T-helper 1 cell treated with Interleukin-12 subunit alpha and Interleukin-12 subunit beta and Interleukin-4 antibody, amounts not matched to agents 30 μg/mL and 1 μg/mL, for 36 hours (primary cell): ENCODE data around the gene WDR27.

Source experiments
- H3K27ac Mint-ChIP-seq: one replicate; pipeline ENCODE4 v1.8.0; 2021; ENCODE audit warnings: mild to moderate bottlenecking, mixed read lengths
- H3K27me3 Mint-ChIP-seq: one replicate; pipeline ENCODE4 v1.8.0; 2021; ENCODE audit warnings: low read depth, mixed read lengths
- H3K36me3 Mint-ChIP-seq: one replicate; pipeline ENCODE4 v1.8.0; 2021; ENCODE audit warnings: low read depth, mixed read lengths
- H3K4me1 Mint-ChIP-seq: one replicate; pipeline ENCODE4 v1.8.0; 2021; ENCODE audit warnings: low read depth, mixed read lengths
- H3K4me3 Mint-ChIP-seq: one replicate; pipeline ENCODE4 v1.8.0; 2021; ENCODE audit warnings: mild to moderate bottlenecking, moderate library complexity, mixed read lengths
- H3K9me3 Mint-ChIP-seq: one replicate; pipeline ENCODE4 v1.8.0; 2021; ENCODE audit warnings: mixed read lengths

Gene WDR27

DNA sequence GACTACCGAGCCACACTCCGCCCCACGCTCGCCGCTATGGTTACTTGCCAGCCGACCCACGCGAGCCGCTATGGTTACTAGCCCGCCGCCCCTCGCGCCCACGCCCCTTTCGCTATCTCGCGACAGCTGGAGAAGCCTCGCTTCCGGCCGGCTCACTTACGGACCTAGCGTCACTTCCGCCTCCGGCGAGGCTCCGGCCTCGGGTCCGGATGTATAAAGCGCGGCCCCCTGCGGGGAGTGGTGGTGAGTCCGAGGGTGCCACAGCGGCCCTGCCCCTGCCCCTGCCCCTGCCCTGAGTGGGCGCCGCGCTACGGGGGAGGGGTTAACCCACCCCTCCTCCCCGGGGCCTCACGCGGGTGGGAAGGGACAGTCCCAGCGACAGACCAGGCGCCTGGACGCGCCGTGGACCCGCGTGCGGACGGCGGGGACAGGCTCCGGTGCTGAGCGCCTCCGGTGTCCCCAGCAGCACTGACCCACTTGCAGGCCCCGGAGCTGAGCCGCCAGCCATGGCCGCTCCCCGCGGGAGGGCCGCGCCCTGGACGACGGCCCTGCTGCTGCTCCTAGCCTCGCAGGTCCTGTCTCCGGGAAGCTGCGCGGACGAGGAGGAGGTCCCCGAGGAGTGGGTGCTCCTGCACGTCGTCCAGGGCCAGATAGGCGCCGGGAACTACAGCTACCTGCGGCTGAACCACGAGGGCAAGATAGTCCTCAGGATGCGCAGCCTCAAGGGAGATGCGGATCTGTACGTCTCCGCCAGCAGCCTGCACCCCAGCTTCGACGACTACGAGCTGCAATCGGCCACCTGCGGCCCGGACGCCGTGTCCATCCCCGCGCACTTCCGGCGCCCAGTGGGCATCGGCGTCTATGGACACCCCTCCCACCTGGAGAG is at the start of gene WDR27, which contains the start of gene C6orf120:
Gene WDR27, minus strand, starts transcription at position 76 of the 886 bp plus-strand sequence. CDS start 13,024 bp downstream, outside the sequence.
Gene C6orf120, plus strand, starts transcription at position 173 of the 886 bp plus-strand sequence. Its CDS starts 334 bp downstream, at position 507.
- H3K27me3 Mint-ChIP-seq: no peaks in the 10 kb centered on the region
- H3K36me3 Mint-ChIP-seq: peaks cover 15% of the 10 kb centered on the region
- peaks cover 33% of the 10 kb centered on the region for H3K4me1 Mint-ChIP-seq
- H3K27ac Mint-ChIP-seq: peak within 1 kb of the TSS; percentile 86
- H3K9me3 Mint-ChIP-seq: peaks cover 2% of the 10 kb centered on the region
- peak within 1 kb of the TSS; percentile 86 for H3K4me3 Mint-ChIP-seq

DNA sequence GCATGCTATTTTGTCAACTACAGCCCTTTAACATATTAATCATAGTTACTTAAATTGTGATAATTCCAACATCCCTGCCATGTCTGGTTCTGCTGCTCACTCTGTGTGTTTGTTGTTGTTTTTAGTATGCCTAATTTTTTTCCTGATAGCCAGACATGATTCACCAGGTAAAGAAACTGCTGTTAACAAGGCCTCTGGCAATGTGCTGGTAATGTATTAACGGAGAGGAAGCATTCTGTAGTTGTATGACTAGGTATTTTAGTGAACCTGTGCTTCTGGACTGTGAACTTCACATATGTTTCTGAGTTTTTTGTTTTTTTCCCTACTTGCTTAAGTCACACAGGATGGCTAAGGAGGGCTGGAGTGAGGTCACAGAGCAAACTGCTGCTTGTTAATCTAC is 44.7 kb upstream of the WDR27 start:
- Mint-ChIP-seq H3K4me1 (peaks cover 11% of the 10 kb centered on the region), H3K27ac (no peak overlapping the region), H3K27me3 (peaks cover 22% of the 10 kb centered on the region), H3K9me3 (peaks cover 5% of the 10 kb centered on the region), H3K4me3 (no peak overlapping the region), H3K36me3 (peaks cover 13% of the 10 kb centered on the region)

DNA sequence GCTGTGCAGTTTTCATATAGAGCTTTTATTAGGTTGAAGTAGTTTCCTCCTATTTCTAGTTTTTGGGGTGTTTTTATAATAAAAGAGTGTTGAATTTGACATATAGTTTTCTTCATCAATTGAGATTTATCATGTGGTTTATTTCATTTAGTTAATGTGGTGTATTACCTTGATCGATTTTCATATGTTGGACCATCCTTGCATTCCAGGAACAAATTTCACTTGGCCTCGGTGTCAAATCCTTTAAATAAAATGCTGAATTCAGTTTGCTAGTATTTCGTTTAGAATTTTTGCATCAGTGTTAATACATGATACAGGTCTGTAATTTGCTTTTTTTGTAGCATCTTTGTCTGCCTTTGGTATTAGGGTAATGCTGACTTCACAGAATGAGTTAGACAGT is 43.6 kb upstream of the WDR27 start:
- Mint-ChIP-seq H3K36me3 (peaks cover 9% of the 10 kb centered on the region), H3K4me3 (no peak overlapping the region), H3K27ac (no peak overlapping the region), H3K4me1 (peaks cover 8% of the 10 kb centered on the region), H3K27me3 (peaks cover 22% of the 10 kb centered on the region), H3K9me3 (peaks cover 5% of the 10 kb centered on the region)

- peaks cover 5% of the 10 kb centered on the region for H3K9me3 Mint-ChIP-seq
- H3K27me3 Mint-ChIP-seq: peaks cover 20% of the 10 kb centered on the region
- no peak overlapping the region for H3K4me3 Mint-ChIP-seq
- H3K36me3 Mint-ChIP-seq: no peaks in the 10 kb centered on the region
- H3K4me1 Mint-ChIP-seq: no peaks in the 10 kb centered on the region
- H3K27ac Mint-ChIP-seq: no peak overlapping the region
Observed at GRCh38 chr6:169741344-169741743, 39.5 kb upstream of the WDR27 start.

DNA sequence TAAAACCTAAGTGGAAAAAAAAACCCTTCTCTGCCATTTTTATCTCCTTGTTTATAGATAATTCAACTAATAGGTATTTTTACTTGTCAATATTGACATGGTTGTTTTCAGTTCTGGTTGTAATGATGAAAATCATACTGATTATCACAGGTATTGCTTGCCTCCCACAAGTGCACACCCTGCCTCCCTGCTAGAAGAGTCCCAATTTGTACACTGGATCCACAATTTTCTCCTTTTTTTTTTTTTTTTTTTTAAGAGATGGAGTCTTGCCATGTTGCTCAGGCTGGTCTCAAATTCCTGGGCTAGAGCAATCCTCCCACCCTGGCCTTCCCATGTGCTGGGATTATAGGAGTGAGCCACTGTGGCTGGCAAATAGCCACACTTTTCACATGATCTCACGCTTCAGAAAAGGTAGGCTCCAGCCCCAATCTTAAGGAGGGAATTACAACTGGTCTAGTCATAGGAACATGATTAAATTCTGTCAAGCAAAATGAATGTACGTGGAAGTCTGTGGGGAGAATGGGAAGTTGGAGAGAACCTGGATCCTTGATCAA is 37.2 kb upstream of the WDR27 start:
- Mint-ChIP-seq H3K4me1 (no peaks in the 10 kb centered on the region), H3K27me3 (peaks cover 30% of the 10 kb centered on the region), H3K27ac (no peak overlapping the region), H3K9me3 (no peaks in the 10 kb centered on the region), H3K4me3 (no peak overlapping the region), H3K36me3 (no peaks in the 10 kb centered on the region)

DNA sequence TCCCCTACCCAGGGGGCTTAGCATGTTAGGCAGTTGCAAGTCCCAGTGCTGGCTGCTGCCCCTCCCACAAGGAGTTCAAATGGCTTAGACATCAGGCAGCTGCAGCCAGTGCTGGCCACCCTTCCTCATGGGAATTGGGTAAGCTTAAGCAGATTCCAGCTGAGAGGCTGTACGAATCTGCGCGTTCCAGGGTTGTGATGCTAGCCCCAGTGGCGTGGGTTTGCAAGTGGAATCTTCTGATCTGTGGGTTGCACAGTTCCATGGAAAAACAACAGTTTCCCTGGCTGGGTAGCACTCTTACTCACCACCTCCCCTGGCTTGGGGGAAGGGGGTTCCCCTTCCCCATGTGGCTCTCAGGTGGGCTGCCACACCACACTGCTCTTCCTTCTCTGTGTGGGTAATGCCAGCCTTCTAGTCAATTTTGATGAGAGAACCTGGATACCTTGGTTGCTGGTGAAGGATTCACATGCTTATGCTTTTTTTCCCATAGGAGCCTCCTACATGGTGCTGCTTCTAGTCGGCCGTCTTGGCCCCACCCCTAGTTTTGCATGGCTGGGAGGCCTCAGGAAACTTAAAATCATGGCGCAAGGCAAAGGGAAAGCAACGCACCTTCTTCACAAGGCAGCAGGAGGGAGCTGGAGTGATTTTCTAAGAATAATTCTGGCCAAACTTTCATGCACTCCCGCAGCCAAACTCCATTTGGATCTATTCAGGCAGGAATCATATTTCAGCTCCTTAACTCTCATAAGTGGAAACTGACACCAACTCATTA is 36.6 kb upstream of the WDR27 start:
- Mint-ChIP-seq H3K36me3 (no peaks in the 10 kb centered on the region), H3K4me3 (no peak overlapping the region), H3K27me3 (peaks cover 35% of the 10 kb centered on the region), H3K27ac (no peak overlapping the region), H3K4me1 (no peaks in the 10 kb centered on the region), H3K9me3 (no peaks in the 10 kb centered on the region)

- H3K27ac Mint-ChIP-seq: no peak overlapping the region
- H3K9me3 Mint-ChIP-seq: no peaks in the 10 kb centered on the region
- H3K27me3 Mint-ChIP-seq: peaks cover 41% of the 10 kb centered on the region
- peaks cover 8% of the 10 kb centered on the region for H3K4me1 Mint-ChIP-seq
- no peak overlapping the region for H3K4me3 Mint-ChIP-seq
- no peaks in the 10 kb centered on the region for H3K36me3 Mint-ChIP-seq
Observed at GRCh38 chr6:169729961-169730360, 28.1 kb upstream of the WDR27 start.

DNA sequence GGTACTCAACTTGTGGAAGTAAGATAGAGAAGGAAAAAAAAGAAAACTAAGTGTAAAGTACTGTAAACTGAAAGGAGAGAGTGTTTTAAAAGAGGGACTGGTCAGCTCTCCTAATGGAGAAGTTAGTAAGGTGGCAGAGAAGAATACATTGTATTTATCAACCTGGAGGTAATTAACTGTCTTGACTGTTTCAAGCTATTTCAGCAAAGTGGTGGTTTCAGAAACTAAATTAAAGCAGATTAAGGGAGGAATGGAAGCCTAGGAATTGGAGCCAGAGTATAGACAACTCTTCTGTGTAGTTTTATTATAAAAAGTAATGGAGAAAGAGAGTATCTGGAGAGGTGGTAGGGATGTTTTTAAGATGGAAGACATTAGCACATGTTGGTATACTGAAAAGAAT is 25.1 kb upstream of the WDR27 start:
- Mint-ChIP-seq H3K27me3 (peaks cover 14% of the 10 kb centered on the region), H3K4me3 (no peak overlapping the region), H3K4me1 (peaks cover 12% of the 10 kb centered on the region), H3K27ac (no peak overlapping the region), H3K9me3 (no peaks in the 10 kb centered on the region), H3K36me3 (no peaks in the 10 kb centered on the region)

DNA sequence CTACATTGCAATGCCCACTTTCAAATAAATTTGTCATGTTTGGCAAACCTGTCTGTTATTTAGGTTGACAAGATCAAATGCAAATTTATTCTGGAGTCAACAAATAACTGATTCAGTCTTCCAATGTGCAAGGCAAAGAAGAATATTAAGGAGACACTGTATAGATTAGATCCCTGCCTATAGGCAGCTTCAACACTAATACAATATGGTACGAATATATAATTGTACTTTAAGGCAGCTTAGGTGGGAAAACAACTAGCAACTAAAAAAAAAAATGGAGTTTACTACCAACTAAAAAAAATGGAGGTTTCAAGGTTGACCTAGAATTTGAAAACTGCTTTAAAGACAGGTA is 24.2 kb upstream of the WDR27 start:
- Mint-ChIP-seq H3K9me3 (no peaks in the 10 kb centered on the region), H3K27ac (peak overlapping the region; percentile 61), H3K27me3 (peaks cover 13% of the 10 kb centered on the region), H3K4me1 (peaks cover 15% of the 10 kb centered on the region), H3K4me3 (peak overlapping the region; percentile 84), H3K36me3 (no peaks in the 10 kb centered on the region)

GRCh38 chr6:169725125-169726048 is 23.6 kb upstream of the WDR27 start:
- H3K36me3 Mint-ChIP-seq: peaks cover under 1% of the 10 kb centered on the region
- H3K27ac Mint-ChIP-seq: peak overlapping the region; percentile 83
- H3K4me3 Mint-ChIP-seq: peak overlapping the region; percentile 84
- H3K9me3 Mint-ChIP-seq: no peaks in the 10 kb centered on the region
- H3K4me1 Mint-ChIP-seq: peaks cover 16% of the 10 kb centered on the region
- peaks cover 9% of the 10 kb centered on the region for H3K27me3 Mint-ChIP-seq

GRCh38 chr6:169724494-169725124 is 22.8 kb upstream of the WDR27 start, which contains the start of gene PHF10:
Gene PHF10 (minus strand): TSS chr6:169724500. CDS start chr6:169723931, 569 bp downstream.
- H3K27me3 Mint-ChIP-seq: peaks cover 9% of the 10 kb centered on the region
- H3K4me3 Mint-ChIP-seq: peak within 1 kb of the TSS; percentile 88
- H3K27ac Mint-ChIP-seq: peak within 1 kb of the TSS; percentile 92
- H3K9me3 Mint-ChIP-seq: no peaks in the 10 kb centered on the region
- peaks cover 2% of the 10 kb centered on the region for H3K36me3 Mint-ChIP-seq
- H3K4me1 Mint-ChIP-seq: peaks cover 19% of the 10 kb centered on the region

- peaks cover 24% of the 10 kb centered on the region for H3K4me1 Mint-ChIP-seq
- H3K9me3 Mint-ChIP-seq: no peaks in the 10 kb centered on the region
- no peak overlapping the region for H3K27ac Mint-ChIP-seq
- H3K36me3 Mint-ChIP-seq: peaks cover 6% of the 10 kb centered on the region
- H3K4me3 Mint-ChIP-seq: peak overlapping the region; percentile 30
- peaks cover 9% of the 10 kb centered on the region for H3K27me3 Mint-ChIP-seq
Observed at GRCh38 chr6:169723991-169724493, 22.2 kb upstream of the WDR27 start.

DNA sequence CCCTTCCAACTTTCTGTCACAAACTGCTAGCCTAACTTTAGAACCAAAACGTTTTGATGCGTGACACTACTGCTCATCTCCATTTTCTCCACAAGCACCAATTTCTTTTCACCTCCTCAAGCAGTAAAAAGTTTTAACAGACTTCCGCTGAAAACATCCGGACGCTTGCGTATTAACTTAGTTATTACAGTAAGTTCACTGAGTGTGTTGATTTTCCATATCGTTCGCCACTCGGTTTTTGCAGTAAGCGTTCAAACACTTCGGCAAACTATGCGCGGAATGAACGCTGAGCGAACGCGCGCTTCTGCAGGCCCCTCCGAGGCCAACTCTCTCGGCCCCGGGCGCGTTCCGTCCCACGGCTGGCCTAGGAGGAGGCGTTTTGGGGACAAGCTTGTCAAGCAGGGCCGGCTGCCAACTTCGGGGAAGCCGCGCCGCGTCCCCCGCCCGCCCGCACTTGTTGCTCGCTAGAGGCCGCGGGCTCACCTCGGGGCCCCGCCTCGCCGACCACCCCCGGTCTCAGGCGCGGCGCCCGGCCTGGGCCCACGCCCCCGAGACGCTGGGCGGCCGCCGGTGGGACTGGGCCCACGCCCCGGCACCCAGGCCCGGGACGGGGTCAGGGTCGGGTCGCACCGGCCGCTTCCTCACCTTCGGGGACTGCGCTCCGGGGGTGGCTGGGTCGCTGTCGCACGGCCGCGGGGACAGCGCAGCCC is 21.5 kb upstream of the WDR27 start:
- Mint-ChIP-seq H3K4me3 (peak overlapping the region; percentile 88), H3K4me1 (peaks cover 24% of the 10 kb centered on the region), H3K27ac (peak overlapping the region; percentile 92), H3K36me3 (peaks cover 6% of the 10 kb centered on the region), H3K27me3 (peaks cover 9% of the 10 kb centered on the region), H3K9me3 (no peaks in the 10 kb centered on the region)
